Psoas muscle (tissue), 8 donors: ENCODE results near the gene SDHA. TPM values are rescaled to one million over a fixed set of nuclear protein-coding genes. Genes with fewer than 3 reads are reported as not detected.
"Not testable (repeated sequence)": the region's sequence is repeated elsewhere in the genome, so short reads cannot be mapped to it uniquely, and the experiment has no call there.

Experiments used
- ATAC-seq, 4 donors: fragments of 200-7000 bp; cut with Tn5 transposase; one replicate each; pipeline ENCODE4 v1.9.1; 2020; ENCODE audit warnings: moderate library complexity in 3 of 4, mild to moderate bottlenecking in 2 of 4
- DNase-seq, 2 donors: peaks; one replicate each; pipeline ENCODE4 v3.0.0-alpha.2; 2020
- H3K27ac ChIP-seq: fragments of 200-600 bp; one replicate; pipeline ENCODE4 v1.8.0; 2022
- H3K27me3 ChIP-seq, 3 donors: fragments of 200-600 bp in 1 of 3; one replicate each; pipeline versions ENCODE4 v1.6.1 to v1.8.0; 2013 to 2022; ENCODE audit warnings: low read length in 2 of 3, mild to moderate bottlenecking in 2 of 3, moderate library complexity in 1 of 3; ENCODE audit not compliant: insufficient read depth in 3 of 3
- H3K36me3 ChIP-seq, 2 donors: fragments of 200-600 bp in 1 of 2; one replicate each; pipeline versions ENCODE4 v1.6.1 to v1.8.0; 2013 to 2022; ENCODE audit warnings: low read depth in 1 of 2, mild to moderate bottlenecking in 1 of 2, moderate library complexity in 1 of 2; ENCODE audit not compliant: insufficient read depth in 1 of 2
- H3K4me1 ChIP-seq: fragments of 200-600 bp; one replicate; pipeline ENCODE4 v1.8.0; 2022
- H3K4me3 ChIP-seq: fragments of 200-600 bp; one replicate; pipeline ENCODE4 v1.8.0; 2022; ENCODE audit warnings: mild to moderate bottlenecking
- H3K9me3 ChIP-seq: fragments of 200-600 bp; one replicate; pipeline ENCODE4 v1.8.0; 2022
- CTCF ChIP-seq: fragments of 200-600 bp; IDR thresholded peaks from one replicate; pipeline ENCODE4 v1.8.0; 2022; ENCODE audit warnings: antibody characterized with exemption
- WGBS, 3 donors: extraction: QIAGEN DNeasy Blood & Tissue Kit; methylation state at CpG; one replicate each; pipeline versions ENCODE4 v1.1.6 to v1.1.7; 2013; 5-methylcytosine and 5-hydroxymethylcytosine counted together
- intact Hi-C, 2 donors: fragments of 100-400 bp; cut with DNase I; formaldehyde crosslinking; loops; one replicate each; pipeline versions ENCODE4 v1.11.0 to v1.14.2; 2022
- polyA plus RNA-seq, 3 donors: library from polyadenylated mRNA; stranded (reverse); fragments of 200-250 nt; gene quantifications; one replicate each; pipeline ENCODE4 v1.2.3, GENCODE V29; 2013
- total RNA-seq, 4 donors: library from RNA; stranded (reverse); fragmentation: NEBNext Ultra II Directional in 2 of 4; extraction: Animal tissue kit (Norgen Biotek cat#: 25700) in 2 of 4; gene quantifications; one replicate each; pipeline versions ENCODE4 v1.2.1 to v1.2.4, GENCODE V29; 2021 to 2023
- donor health status: healthy with polysubstance abuse.
- donor health status: DM: no; HTN: no; CAD: no; lungs with moderate emphysema.
- donor health status: Bipolar disorder and iron deficiency.
- donor health status: healthy.
- donor health status: DM: yes; HTN: yes; CAD: no.
- donor health status: DM: no; HTN: no; CAD: no.
- donor health status: DM: no; HTN: no; CAD: no.
- donor health status: DM: yes; HTN: yes; CAD: no.

Gene SDHA
- total and polyA plus RNA-seq, 7 donors = 160 to 363 (median 269) TPM

DNA sequence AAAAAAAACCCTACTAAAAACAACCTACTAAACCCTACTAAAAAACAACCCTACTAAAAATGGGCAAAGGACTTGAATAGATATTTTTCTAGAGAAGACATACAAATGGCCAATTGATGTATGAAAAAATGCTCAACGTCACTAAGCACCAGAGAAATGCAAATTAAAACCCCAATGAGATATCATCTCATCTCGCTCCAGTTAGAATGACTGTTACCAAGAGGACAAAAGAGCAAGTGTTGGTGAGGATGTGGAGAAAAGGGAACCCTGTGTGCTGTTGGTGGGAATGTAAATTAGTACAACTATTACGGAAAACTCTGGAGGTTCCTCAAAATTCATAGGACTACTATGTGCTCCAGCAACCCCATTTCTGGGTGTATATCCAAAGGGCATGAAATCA, 10.8 kb downstream of the SDHA start:
- Histone ChIP-seq H3K4me1 (no peaks in the 10 kb centered on the region), H3K36me3 (peaks cover 4 to 100% of the 10 kb centered on the region in 2 donors), H3K4me3 (no peak overlapping the region), H3K27me3 (no peaks in the 10 kb centered on the region), H3K27ac (no peak overlapping the region), H3K9me3 (no peaks in the 10 kb centered on the region)
- no peak for TF ChIP-seq CTCF
- no peak for DNase-seq
- intact Hi-C loops = no loop called here
- 60 to 93% (median 75%) methylated on average over 3 of the region's 3 CpGs for WGBS, 3 donors
- no peak for ATAC-seq

GRCh38 chr5:230711-231110, 12.6 kb downstream of the SDHA start:
- intact Hi-C loops = no loop called here
- ATAC-seq = peak in 1 of 4 donors; percentile 33
- WGBS, 3 donors = 89 to 95% (median 91%) methylated on average over 14 of the region's 14 CpGs

DNA sequence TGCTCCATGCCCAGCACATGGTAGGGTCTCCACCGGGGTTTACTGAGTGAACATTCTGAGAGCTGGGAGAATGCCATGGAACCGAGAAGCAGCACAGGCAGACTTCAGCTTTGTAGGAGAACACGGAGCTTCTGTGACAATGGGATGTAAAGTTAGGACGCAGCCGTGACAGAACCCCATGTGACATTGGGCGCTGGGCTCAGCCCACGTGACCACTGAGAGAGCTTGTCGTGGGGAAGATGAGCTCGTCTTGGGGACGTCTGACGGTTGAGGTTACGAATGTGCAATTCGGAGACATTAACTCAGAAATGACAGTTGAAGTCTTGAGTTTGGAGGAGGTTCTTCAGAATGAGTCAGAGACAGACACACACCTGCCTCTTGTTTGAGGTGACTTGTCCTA, 13.5 kb downstream of the SDHA start:
- H3K9me3 ChIP-seq = no peaks in the 10 kb centered on the region
- H3K4me3 ChIP-seq = no peak overlapping the region
- H3K27ac ChIP-seq = no peak overlapping the region
- DNase-seq (no peak), ATAC-seq (no peak)
- peaks cover 4 to 100% of the 10 kb centered on the region in 2 donors for H3K36me3 ChIP-seq
- H3K27me3 ChIP-seq = no peaks in the 10 kb centered on the region
- no peaks in the 10 kb centered on the region for H3K4me1 ChIP-seq
- intact Hi-C loops = no loop called here
- 82 to 90% (median 82%) methylated on average over 13 of the region's 13 CpGs for WGBS, 3 donors
- TF ChIP-seq CTCF = no peak

More at GRCh38 chr5:230711-231110, 12.6 kb downstream of the SDHA start:
- no peaks in the 10 kb centered on the region for H3K27me3 ChIP-seq
- H3K4me3 ChIP-seq = no peak overlapping the region
- H3K9me3 ChIP-seq = no peaks in the 10 kb centered on the region
- peaks cover 4 to 100% of the 10 kb centered on the region in 2 donors for H3K36me3 ChIP-seq
- TF ChIP-seq CTCF = no peak
- H3K4me1 ChIP-seq = no peaks in the 10 kb centered on the region
- no peak overlapping the region for H3K27ac ChIP-seq
- DNase-seq = no peak

- DNase-seq, H3K4me3 ChIP-seq, H3K9me3 ChIP-seq, H3K4me1 ChIP-seq, intact Hi-C loops, H3K27ac ChIP-seq, H3K27me3 ChIP-seq, ATAC-seq: not testable (repeated sequence)
- peaks cover under 1 to 100% of the 10 kb centered on the region in 2 donors for H3K36me3 ChIP-seq
- WGBS, 3 donors = 94 to 96% (median 95%) methylated on average over 20 of the region's 20 CpGs
These were observed 15.3 kb downstream of the SDHA start for GRCh38 chr5:233426-233825.

- peaks cover 0 to 98% of the 10 kb centered on the region in 2 donors for H3K36me3 ChIP-seq
- no peak for ATAC-seq
These were observed 16.3 kb downstream of the SDHA start for GRCh38 chr5:234450-234849.

DNA sequence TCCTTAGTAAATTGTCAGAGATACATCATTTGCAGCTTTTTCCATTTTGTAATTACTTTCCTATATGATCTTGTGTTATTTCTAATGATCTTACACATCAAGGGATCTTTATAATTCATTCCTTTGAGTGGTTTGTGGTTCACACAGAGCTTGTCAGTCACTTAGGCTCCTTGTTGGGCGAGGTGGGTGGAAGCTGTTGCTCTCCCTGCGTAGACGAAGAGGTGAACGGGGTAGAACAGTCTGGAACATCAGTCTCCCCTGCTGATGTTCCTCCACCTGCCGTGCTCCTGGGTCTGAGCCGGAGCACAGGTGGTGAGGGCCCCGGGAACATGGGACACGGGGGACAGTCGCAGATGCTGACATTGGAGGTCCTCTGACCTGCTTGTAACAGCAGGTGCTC, 17.4 kb downstream of the SDHA start:
- H3K27ac ChIP-seq, H3K4me3 ChIP-seq, DNase-seq, intact Hi-C loops, H3K9me3 ChIP-seq, ATAC-seq, H3K4me1 ChIP-seq, H3K27me3 ChIP-seq: not testable (repeated sequence)
- H3K36me3 ChIP-seq = peaks cover 0 to 98% of the 10 kb centered on the region in 2 donors
- 92 to 99% (median 95%) methylated on average over 6 to 7 of the region's 9 CpGs for WGBS, 3 donors

More at GRCh38 chr5:234450-234849, 16.3 kb downstream of the SDHA start:
- intact Hi-C loops = no loop called here
- TF ChIP-seq CTCF = no peak
- Histone ChIP-seq H3K4me1 (no peaks in the 10 kb centered on the region), H3K4me3 (no peak overlapping the region), H3K27ac (no peak overlapping the region), H3K9me3 (no peaks in the 10 kb centered on the region), H3K27me3 (no peaks in the 10 kb centered on the region)
- no peak for DNase-seq
- 79 to 91% (median 85%) methylated on average over 8 of the region's 8 CpGs for WGBS, 3 donors

- H3K9me3 ChIP-seq, H3K4me1 ChIP-seq, H3K27ac ChIP-seq, H3K4me3 ChIP-seq, intact Hi-C loops, DNase-seq, H3K27me3 ChIP-seq, ATAC-seq: not testable (repeated sequence)
- H3K36me3 ChIP-seq = peaks cover 0 to 98% of the 10 kb centered on the region in 2 donors
- 96 to 99% (median 96%) methylated on average over 5 to 8 of the region's 8 CpGs for WGBS, 3 donors
These were observed 19.8 kb downstream of the SDHA start for GRCh38 chr5:237931-238330.

DNA sequence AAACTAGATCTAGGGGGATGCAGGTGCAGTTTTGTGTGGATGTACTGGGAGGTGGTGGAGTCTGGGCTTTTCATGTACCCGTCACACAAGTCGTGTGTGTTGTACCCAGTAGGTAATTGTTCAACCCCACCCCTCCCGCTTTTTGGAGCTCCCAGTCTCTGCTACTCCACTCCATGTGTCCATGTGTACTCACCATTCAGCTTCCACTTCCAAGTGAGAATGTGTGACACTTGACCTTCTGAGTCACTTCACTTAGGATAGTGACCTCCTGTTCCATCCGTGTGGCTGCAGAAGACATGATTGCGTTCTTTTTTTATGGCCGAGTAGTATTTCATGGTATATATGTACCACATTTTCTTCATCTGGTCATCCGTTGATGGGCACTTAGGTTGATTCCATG, 22.4 kb downstream of the SDHA start:
- H3K9me3 ChIP-seq, H3K4me1 ChIP-seq, H3K4me3 ChIP-seq, H3K27me3 ChIP-seq, DNase-seq, intact Hi-C loops: not testable (repeated sequence)
- peak overlapping the region; percentile 50 for H3K27ac ChIP-seq
- ATAC-seq = peak; percentile 28 to 56 (median 44)
- peaks cover 0 to 98% of the 10 kb centered on the region in 2 donors for H3K36me3 ChIP-seq
- WGBS, 3 donors = 90 to 93% (median 92%) methylated on average over 7 of the region's 7 CpGs
